ENCODE data around the gene HSD11B1.

- no peak for TF ChIP-seq CTCF (IDR thresholded peaks at IDR 0.05 in 2 of 3, conservative IDR thresholded peaks at IDR 0.05 in 1 of 3; ENCODE audit: borderline replicate concordance in 1 of 3, insufficient read depth in 1 of 3, low read depth in 2 of 3, low read length in 2 of 3)
- no peak for TF ChIP-seq YY1 (IDR thresholded peaks at IDR 0.05; ENCODE audit: extremely low read depth, insufficient replicate concordance, low read depth, low read length)
- no peak for TF ChIP-seq EZH2 (IDR thresholded peaks at IDR 0.05)
- no peak for TF ChIP-seq POLR2AphosphoS5 (IDR thresholded peaks at IDR 0.05; ENCODE audit: low read depth, low read length)
- no peak for TF ChIP-seq ZNF274 (IDR thresholded peaks at IDR 0.05; ENCODE audit: low read depth, low read length)
- no peak for TF ChIP-seq POLR2A (IDR thresholded peaks at IDR 0.05; ENCODE audit: borderline replicate concordance, extremely low read depth, insufficient read depth, insufficient read length)
- no peak for TF ChIP-seq EZH2phosphoT487 (IDR thresholded peaks at IDR 0.05; ENCODE audit: borderline replicate concordance)
- no peak for TF ChIP-seq SIN3A (IDR thresholded peaks at IDR 0.05; ENCODE audit: low read depth)
- no peak for TF ChIP-seq MAX (IDR thresholded peaks at IDR 0.05)
- TF ChIP-seq REST (IDR thresholded peaks at IDR 0.05; ENCODE audit: low read depth) = no peak
Measured at GRCh38 chr1:209774592-209774991, 69.9 kb downstream of the HSD11B1 start.
